ENCODE measurements around the gene XRCC5. TPM values are rescaled to one million over a fixed set of nuclear protein-coding genes. Genes with fewer than 3 reads are reported as not detected.

XRCC5 gene
- total and polyA plus RNA-seq, 4 experiments from 2014 or later = 235 to 348 (median 273) TPM

GRCh38 chr2:216146573-216146972 is 37.4 kb downstream of the XRCC5 start:
- Histone ChIP-seq H3K9me3 (ENCODE audit: control insufficient read depth in 1 of 2, low read length in 2 of 2) (no peaks in the 10 kb centered on the region), H3K4me3 (ENCODE audit: low read length in 2 of 2) (no peak overlapping the region), H3K4me1 (ENCODE audit: insufficient read depth, low read length) (no peaks in the 10 kb centered on the region), H3K36me3 (ENCODE audit: insufficient read depth, low read length) (peaks cover 60% of the 10 kb centered on the region), H3K27me3 (ENCODE audit: insufficient read depth, low read length) (no peaks in the 10 kb centered on the region), H3K27ac (ENCODE audit: low read depth, low read length) (no peak overlapping the region)
- Mint-ChIP-seq H3K27me3 (no peaks in the 10 kb centered on the region), H3K4me3 (no peak overlapping the region), H3K9me3 (no peaks in the 10 kb centered on the region), H3K27ac (peak overlapping the region in 6 of 7 donors; percentile 15 to 86 (median 52)), H3K4me1 (peaks cover 5 to 17% (median 13%) of the 10 kb centered on the region in 4 donors), H3K36me3 (peaks cover 59 to 64% of the 10 kb centered on the region in 2 donors)
- intact Hi-C loops (cut with micrococcal nuclease) = no loop called here
- CTCF ChIA-PET (ENCODE audit: partially characterized antibody) = no interaction called here
- DNase-seq = no peak
- POLR2A ChIA-PET (ENCODE audit: partially characterized antibody) = no interaction called here

GRCh38 chr2:216147172-216148131 is 38.3 kb downstream of the XRCC5 start:
- ChIA-PET POLR2A (ENCODE audit: partially characterized antibody) (no interaction called here), CTCF (ENCODE audit: partially characterized antibody) (no interaction called here)
- Histone ChIP-seq H3K27me3 (ENCODE audit: insufficient read depth, low read length) (no peaks in the 10 kb centered on the region), H3K4me1 (ENCODE audit: insufficient read depth, low read length) (no peaks in the 10 kb centered on the region), H3K36me3 (ENCODE audit: insufficient read depth, low read length) (peaks cover 56% of the 10 kb centered on the region), H3K4me3 (ENCODE audit: low read length in 2 of 2) (no peak overlapping the region), H3K9me3 (ENCODE audit: control insufficient read depth in 1 of 2, low read length in 2 of 2) (no peaks in the 10 kb centered on the region), H3K27ac (ENCODE audit: low read depth, low read length) (no peak overlapping the region)
- Mint-ChIP-seq H3K27me3 (no peaks in the 10 kb centered on the region), H3K4me3 (no peak overlapping the region), H3K36me3 (peaks cover 59 to 65% of the 10 kb centered on the region in 2 donors), H3K27ac (peak overlapping the region; percentile 48 to 87 (median 70)), H3K9me3 (no peaks in the 10 kb centered on the region), H3K4me1 (peaks cover 8 to 21% (median 14%) of the 10 kb centered on the region in 4 donors)
- no peak for DNase-seq
- intact Hi-C loops (cut with micrococcal nuclease) = no loop called here

GRCh38 chr2:216148983-216149382 is 39.8 kb downstream of the XRCC5 start:
- Mint-ChIP-seq H3K27me3 (no peaks in the 10 kb centered on the region), H3K27ac (peak overlapping the region in 1 of 7 donors; percentile 73), H3K4me3 (no peak overlapping the region), H3K4me1 (peaks cover 17 to 23% (median 20%) of the 10 kb centered on the region in 4 donors), H3K36me3 (peaks cover 55 to 70% of the 10 kb centered on the region in 2 donors), H3K9me3 (no peaks in the 10 kb centered on the region)
- no peak overlapping the region for H3K27ac ChIP-seq (ENCODE audit: low read depth, low read length)
- POLR2A ChIA-PET (ENCODE audit: partially characterized antibody) = no interaction called here
- no peak overlapping the region for H3K4me3 ChIP-seq (ENCODE audit: low read length in 2 of 2)
- CTCF ChIA-PET (ENCODE audit: partially characterized antibody) = interaction anchor here (0.8 to 2.0 kb wide), 5 partner anchors 8 to 35 kb away, joined by 3 to 12 read pairs (median 3); no protein-coding TSS in a partner anchor
- DNase-seq = no peak
- intact Hi-C loops (cut with micrococcal nuclease) = no loop called here
- H3K27me3 ChIP-seq (ENCODE audit: insufficient read depth, low read length) = no peaks in the 10 kb centered on the region
- peaks cover 57% of the 10 kb centered on the region for H3K36me3 ChIP-seq (ENCODE audit: insufficient read depth, low read length)
- H3K4me1 ChIP-seq (ENCODE audit: insufficient read depth, low read length) = no peaks in the 10 kb centered on the region
- H3K9me3 ChIP-seq (ENCODE audit: control insufficient read depth in 1 of 2, low read length in 2 of 2) = no peaks in the 10 kb centered on the region

GRCh38 chr2:216149741-216150140 is 40.6 kb downstream of the XRCC5 start:
- Histone ChIP-seq H3K4me1 (ENCODE audit: insufficient read depth, low read length) (no peaks in the 10 kb centered on the region), H3K9me3 (ENCODE audit: control insufficient read depth in 1 of 2, low read length in 2 of 2) (no peaks in the 10 kb centered on the region), H3K4me3 (ENCODE audit: low read length in 2 of 2) (no peak overlapping the region), H3K27me3 (ENCODE audit: insufficient read depth, low read length) (no peaks in the 10 kb centered on the region), H3K27ac (ENCODE audit: low read depth, low read length) (no peak overlapping the region), H3K36me3 (ENCODE audit: insufficient read depth, low read length) (peaks cover 63% of the 10 kb centered on the region)
- intact Hi-C loops (cut with micrococcal nuclease) = no loop called here
- Mint-ChIP-seq H3K9me3 (no peaks in the 10 kb centered on the region), H3K27ac (peak overlapping the region in 2 of 7 donors; percentile 19 to 46), H3K27me3 (no peaks in the 10 kb centered on the region), H3K4me3 (no peak overlapping the region), H3K36me3 (peaks cover 60 to 76% of the 10 kb centered on the region in 2 donors), H3K4me1 (peaks cover 18 to 23% (median 20%) of the 10 kb centered on the region in 4 donors)
- CTCF ChIA-PET (ENCODE audit: partially characterized antibody) = interaction anchor here (1.1 to 2.0 kb wide), 5 partner anchors 8 to 116 kb away, joined by 3 to 12 read pairs (median 3); no protein-coding TSS in a partner anchor
- no peak for DNase-seq
- POLR2A ChIA-PET (ENCODE audit: partially characterized antibody) = interaction anchor here (0.8 kb wide), 1 partner anchor 9 kb away, joined by 3 read pairs; no protein-coding TSS in a partner anchor

GRCh38 chr2:216151313-216152025 is 42.3 kb downstream of the XRCC5 start:
- DNase-seq = no peak
- Histone ChIP-seq H3K27me3 (ENCODE audit: insufficient read depth, low read length) (no peaks in the 10 kb centered on the region), H3K4me1 (ENCODE audit: insufficient read depth, low read length) (no peaks in the 10 kb centered on the region), H3K4me3 (ENCODE audit: low read length in 2 of 2) (no peak overlapping the region), H3K27ac (ENCODE audit: low read depth, low read length) (no peak overlapping the region), H3K9me3 (ENCODE audit: control insufficient read depth in 1 of 2, low read length in 2 of 2) (no peaks in the 10 kb centered on the region), H3K36me3 (ENCODE audit: insufficient read depth, low read length) (peaks cover 77% of the 10 kb centered on the region)
- Mint-ChIP-seq H3K9me3 (no peaks in the 10 kb centered on the region), H3K27me3 (no peaks in the 10 kb centered on the region), H3K4me1 (peaks cover 20 to 30% (median 24%) of the 10 kb centered on the region in 4 donors), H3K4me3 (no peak overlapping the region), H3K36me3 (peaks cover 72 to 92% of the 10 kb centered on the region in 2 donors), H3K27ac (peak overlapping the region in 5 of 7 donors; percentile 2 to 73 (median 45))
- POLR2A ChIA-PET (ENCODE audit: partially characterized antibody) = no interaction called here
- intact Hi-C loops (cut with micrococcal nuclease) = no loop called here
- CTCF ChIA-PET (ENCODE audit: partially characterized antibody) = no interaction called here

- Mint-ChIP-seq H3K27me3 (no peaks in the 10 kb centered on the region), H3K9me3 (no peaks in the 10 kb centered on the region), H3K36me3 (peaks cover 59 to 84% of the 10 kb centered on the region in 2 donors), H3K27ac (no peak overlapping the region), H3K4me1 (peaks cover 22 to 27% (median 25%) of the 10 kb centered on the region in 4 donors), H3K4me3 (no peak overlapping the region)
- Histone ChIP-seq H3K9me3 (ENCODE audit: control insufficient read depth in 1 of 2, low read length in 2 of 2) (no peaks in the 10 kb centered on the region), H3K4me3 (ENCODE audit: low read length in 2 of 2) (no peak overlapping the region), H3K27ac (ENCODE audit: low read depth, low read length) (no peak overlapping the region), H3K36me3 (ENCODE audit: insufficient read depth, low read length) (peaks cover 59% of the 10 kb centered on the region), H3K27me3 (ENCODE audit: insufficient read depth, low read length) (no peaks in the 10 kb centered on the region), H3K4me1 (ENCODE audit: insufficient read depth, low read length) (no peaks in the 10 kb centered on the region)
- intact Hi-C loops (cut with micrococcal nuclease) = no loop called here
- ChIA-PET CTCF (ENCODE audit: partially characterized antibody) (interaction anchor here (1.8 kb wide), 1 partner anchor 14 kb away, joined by 4 read pairs; no protein-coding TSS in a partner anchor), POLR2A (ENCODE audit: partially characterized antibody) (interaction anchor here (1.1 kb wide), 1 partner anchor 33 kb away, joined by 3 read pairs; no protein-coding TSS in a partner anchor)
- DNase-seq = no peak
Observed at GRCh38 chr2:216155954-216156353, 46.8 kb downstream of the XRCC5 start.

GRCh38 chr2:216156822-216157221 is 47.7 kb downstream of the XRCC5 start:
- Histone ChIP-seq H3K27me3 (ENCODE audit: insufficient read depth, low read length) (no peaks in the 10 kb centered on the region), H3K27ac (ENCODE audit: low read depth, low read length) (no peak overlapping the region), H3K4me1 (ENCODE audit: insufficient read depth, low read length) (no peaks in the 10 kb centered on the region), H3K4me3 (ENCODE audit: low read length in 2 of 2) (no peak overlapping the region), H3K9me3 (ENCODE audit: control insufficient read depth in 1 of 2, low read length in 2 of 2) (no peaks in the 10 kb centered on the region), H3K36me3 (ENCODE audit: insufficient read depth, low read length) (peaks cover 59% of the 10 kb centered on the region)
- DNase-seq = no peak
- POLR2A ChIA-PET (ENCODE audit: partially characterized antibody) = interaction anchor here (1.1 kb wide), 1 partner anchor 34 kb away, joined by 3 read pairs; no protein-coding TSS in a partner anchor
- H3K4me1 Mint-ChIP-seq = peaks cover 16 to 22% (median 21%) of the 10 kb centered on the region in 4 donors
- no peaks in the 10 kb centered on the region for H3K27me3 Mint-ChIP-seq
- CTCF ChIA-PET (ENCODE audit: partially characterized antibody) = interaction anchor here (1.8 kb wide), 1 partner anchor 15 kb away, joined by 4 read pairs; no protein-coding TSS in a partner anchor
- no peaks in the 10 kb centered on the region for H3K9me3 Mint-ChIP-seq
- H3K4me3 Mint-ChIP-seq = no peak overlapping the region
- peak overlapping the region in 1 of 7 donors; percentile 26 for H3K27ac Mint-ChIP-seq
- peaks cover 59 to 84% of the 10 kb centered on the region in 2 donors for H3K36me3 Mint-ChIP-seq
- intact Hi-C loops (cut with micrococcal nuclease) = no loop called here
